Spleen (tissue), 11 donors: Measurements from ENCODE around the gene CPT1A. TPM values are rescaled to one million over a fixed set of nuclear protein-coding genes. Genes with fewer than 3 reads are reported as not detected.

Experiments used
- DNase-seq: peaks from one replicate; pipeline ENCODE4 v3.0.0-alpha.2; 2020
- H3K27ac ChIP-seq, 8 donors: fragments of 200-600 bp; sonication (generic) in 7 of 8; 1 replicate in 4 of 8; 2 replicates in 4 of 8; pipeline versions ENCODE4 v1.5.0 to v1.8.0; 2016 to 2021; ENCODE audit warnings: inconsistent platforms in 4 of 8, mild to moderate bottlenecking in 4 of 8, moderate library complexity in 1 of 8
- H3K27me3 ChIP-seq, 7 donors: fragments of 200-600 bp; sonication (generic) in 6 of 7; replicated peaks in 1 of 7; 1 replicate in 4 of 7; 2 replicates in 3 of 7; pipeline versions ENCODE4 v1.5.0 to v1.8.0; 2016 to 2021; ENCODE audit warnings: inconsistent platforms in 3 of 7, mild to moderate bottlenecking in 1 of 7
- H3K36me3 ChIP-seq, 6 donors: fragments of 200-600 bp; sonication (generic) in 5 of 6; 1 replicate in 4 of 6; 2 replicates in 2 of 6; pipeline versions ENCODE4 v1.5.0 to v1.8.0; 2016 to 2021; ENCODE audit warnings: inconsistent platforms in 2 of 6
- H3K4me1 ChIP-seq, 6 donors: fragments of 200-600 bp; sonication (generic) in 5 of 6; 1 replicate in 3 of 6; 2 replicates in 3 of 6; pipeline versions ENCODE4 v1.5.0 to v1.8.0; 2016 to 2021; ENCODE audit warnings: inconsistent platforms in 3 of 6
- H3K4me3 ChIP-seq, 8 donors: fragments of 200-600 bp; sonication (generic) in 7 of 8; 1 replicate in 4 of 8; 2 replicates in 4 of 8; pipeline versions ENCODE4 v1.5.0 to v1.8.0; 2016 to 2021; ENCODE audit warnings: inconsistent platforms in 4 of 8, mild to moderate bottlenecking in 4 of 8, moderate library complexity in 2 of 8
- H3K9me3 ChIP-seq, 8 donors: fragments of 200-600 bp; sonication (generic) in 7 of 8; 1 replicate in 4 of 8; 2 replicates in 4 of 8; pipeline versions ENCODE4 v1.5.0 to v1.8.0; 2016 to 2021; ENCODE audit warnings: inconsistent platforms in 4 of 8
- CTCF ChIP-seq, 11 experiments: fragments of 200-600 bp in 7 of 11; fragments of 450-650 bp in 4 of 11; sonication (generic) in 4 of 11; IDR thresholded peaks in 8 of 11; conservative IDR thresholded peaks in 3 of 11; 1 replicate in 7 of 11; 2 replicates in 4 of 11; pipeline versions ENCODE4 v1.4.0 to v1.8.0; 2016 to 2021; ENCODE audit warnings: antibody characterized with exemption in 11 of 11, inconsistent platforms in 4 of 11, mild to moderate bottlenecking in 1 of 11
- POLR2A ChIP-seq, 3 donors: fragments of 450-650 bp; IDR thresholded peaks; one replicate each; pipeline ENCODE4 v1.5.1; 2017; ENCODE audit warnings: antibody characterized with exemption in 3 of 3, mild to moderate bottlenecking in 1 of 3
- POLR2AphosphoS5 ChIP-seq, 3 donors: sonication (generic); formaldehyde crosslinking; IDR thresholded peaks; one replicate each; pipeline ENCODE4 v1.5.1; 2017; ENCODE audit warnings: antibody characterized with exemption in 3 of 3
- WGBS, 5 donors: extraction: QIAGEN DNeasy Blood & Tissue Kit in 3 of 5; methylation state at CpG; one replicate each; pipeline versions ENCODE4 v1.1.5 to v1.1.7; 2013 to 2018; 5-methylcytosine and 5-hydroxymethylcytosine counted together
- intact Hi-C: fragments of 100-400 bp; cut with DNase I; formaldehyde crosslinking; loops from one replicate; pipeline ENCODE4 v1.15.0; 2023; ENCODE audit warnings: low total_unique reads
- polyA plus RNA-seq, 3 donors: library from polyadenylated mRNA; stranded (reverse); fragments of 200-250 nt; gene quantifications; one replicate each; pipeline ENCODE4 v1.2.1, GENCODE V29; 2013
- total RNA-seq, 7 donors: library from RNA; depleted of rRNA in 3 of 7; stranded (reverse); fragments of >200 nt in 3 of 7; fragmentation: NEBNext Ultra II Directional in 4 of 7; extraction: Animal tissue kit (Norgen Biotek cat#: 25700) in 4 of 7; gene quantifications; one replicate each; pipeline versions ENCODE4 v1.1.0 to v1.2.1, GENCODE V29; 2016 to 2021
- donor health status: healthy with polysubstance abuse.
- donor health status: DM: no; HTN: no; CAD: no; lungs with moderate emphysema.
- donor health status: DM: no; HTN: no; CAD: no.
- donor health status: Bipolar disorder and iron deficiency.
- donor health status: healthy.
- donor health status: DM: no; HTN: no; CAD: no.
- donor health status: DM: yes; HTN: yes; CAD: no.

CPT1A gene
- total and polyA plus RNA-seq, 10 donors: 6.7 to 118 (median 69.4) TPM

GRCh38 chr11:68829581-68829980 lies 12.1 kb downstream of the CPT1A start:
- WGBS, 5 donors: 57 to 79% (median 75%) methylated on average over 15 of the region's 15 CpGs
- intact Hi-C loops: no loop called here
- peaks cover 0 to 60% (median 0%) of the 10 kb centered on the region in 6 donors for H3K36me3 ChIP-seq
- H3K27me3 ChIP-seq: no peaks in the 10 kb centered on the region
- no peaks in the 10 kb centered on the region for H3K9me3 ChIP-seq
- H3K27ac ChIP-seq: peak overlapping the region in 1 of 8 donors; percentile 81
- H3K4me3 ChIP-seq: no peak overlapping the region
- peaks cover 20 to 94% (median 81%) of the 10 kb centered on the region in 6 donors for H3K4me1 ChIP-seq
- TF ChIP-seq POLR2AphosphoS5 (IDR thresholded peaks at IDR 0.05) (no peak), POLR2A (IDR thresholded peaks at IDR 0.05) (no peak), CTCF (IDR thresholded peaks at IDR 0.05 in 8 of 11, conservative IDR thresholded peaks at IDR 0.05 in 3 of 11) (no peak)
- DNase-seq: no peak

GRCh38 chr11:68828957-68829356 lies 12.8 kb downstream of the CPT1A start:
- Histone ChIP-seq H3K9me3 (no peaks in the 10 kb centered on the region), H3K4me1 (peaks cover 20 to 96% (median 81%) of the 10 kb centered on the region in 6 donors), H3K27me3 (no peaks in the 10 kb centered on the region), H3K4me3 (peak overlapping the region in 1 of 8 donors; percentile 32), H3K27ac (peak overlapping the region in 4 of 8 donors; percentile 12 to 81 (median 72)), H3K36me3 (peaks cover 0 to 58% (median 0%) of the 10 kb centered on the region in 6 donors)
- DNase-seq: peak; percentile 70
- intact Hi-C loops: no loop called here
- TF ChIP-seq CTCF (IDR thresholded peaks at IDR 0.05 in 8 of 11, conservative IDR thresholded peaks at IDR 0.05 in 3 of 11) (no peak), POLR2A (IDR thresholded peaks at IDR 0.05) (no peak), POLR2AphosphoS5 (IDR thresholded peaks at IDR 0.05) (no peak)
- 31 to 56% (median 51%) methylated on average over 12 of the region's 12 CpGs for WGBS, 5 donors

DNA sequence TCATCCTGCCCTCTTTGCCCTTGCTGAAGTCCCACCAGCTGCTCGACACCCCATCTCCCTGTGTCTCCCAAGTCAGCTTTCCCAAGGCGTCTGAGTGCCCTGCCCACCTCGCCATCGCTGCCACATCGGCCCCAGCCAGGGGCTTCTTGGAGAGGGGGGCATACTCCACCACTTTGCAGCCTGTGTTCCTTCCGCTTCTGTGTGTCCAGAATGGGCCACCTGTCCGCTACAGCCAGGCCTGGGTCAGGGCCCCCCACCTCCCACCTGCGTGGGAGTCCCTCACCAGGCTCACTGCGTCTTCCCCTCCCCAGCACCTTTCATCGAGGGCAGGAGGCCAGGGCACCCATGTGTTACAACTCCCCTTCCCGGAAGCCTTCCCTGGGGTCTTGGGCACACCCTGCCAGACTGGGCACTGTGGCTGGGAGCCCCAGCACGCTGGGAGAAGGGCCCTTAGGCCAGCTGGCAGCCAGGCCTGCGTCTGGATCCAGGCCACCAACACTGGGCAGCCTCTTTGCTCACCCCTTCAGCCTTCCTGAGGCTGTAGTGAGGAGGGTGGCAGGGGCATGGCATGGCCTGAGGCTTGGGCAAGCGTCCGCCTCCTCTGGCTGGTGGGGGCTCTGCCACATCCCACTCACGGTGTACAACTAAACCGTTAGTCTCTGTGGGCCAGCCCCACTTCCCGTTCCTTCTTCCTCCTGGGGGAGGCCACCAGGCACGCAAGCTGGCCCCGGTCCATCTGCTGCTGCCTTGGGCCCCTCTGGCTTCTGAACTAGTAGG lies 13.4 kb downstream of the CPT1A start:
- Histone ChIP-seq H3K27ac (peak overlapping the region in 6 of 8 donors; percentile 12 to 81 (median 61)), H3K36me3 (peaks cover 0 to 52% (median 0%) of the 10 kb centered on the region in 6 donors), H3K9me3 (no peaks in the 10 kb centered on the region), H3K4me1 (peaks cover 20 to 97% (median 77%) of the 10 kb centered on the region in 6 donors), H3K27me3 (no peaks in the 10 kb centered on the region), H3K4me3 (peak overlapping the region in 1 of 8 donors; percentile 32)
- peak; percentile 87 for DNase-seq
- intact Hi-C loops: no loop called here
- WGBS, 5 donors: 29 to 58% (median 41%) methylated on average over 18 to 20 of the region's 20 CpGs
- TF ChIP-seq POLR2AphosphoS5 (IDR thresholded peaks at IDR 0.05) (peak; percentile 43 to 66 (median 54)), CTCF (IDR thresholded peaks at IDR 0.05 in 8 of 11, conservative IDR thresholded peaks at IDR 0.05 in 3 of 11) (no peak), POLR2A (IDR thresholded peaks at IDR 0.05) (no peak)

DNA sequence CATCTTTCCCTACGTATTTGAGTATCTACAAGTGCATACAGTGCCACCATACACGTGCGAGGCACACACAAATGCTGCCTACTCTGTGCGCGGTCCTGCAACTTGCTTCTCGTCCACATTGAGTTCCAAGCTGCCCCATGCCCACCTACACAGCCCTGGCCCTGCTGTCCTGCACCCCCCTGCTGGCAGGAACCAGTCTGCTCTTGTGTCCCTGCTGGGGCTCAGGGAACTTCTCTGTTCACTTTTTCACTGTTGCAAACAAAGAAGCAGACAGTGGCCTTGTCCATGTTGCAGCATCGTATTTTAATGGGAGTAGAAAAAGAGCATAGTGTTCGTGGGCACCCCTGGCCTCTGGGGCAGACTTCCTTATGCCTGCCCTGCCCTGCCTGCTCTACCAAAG lies 14.0 kb downstream of the CPT1A start:
- no peak for TF ChIP-seq POLR2A (IDR thresholded peaks at IDR 0.05)
- no peak for TF ChIP-seq POLR2AphosphoS5 (IDR thresholded peaks at IDR 0.05)
- TF ChIP-seq CTCF (IDR thresholded peaks at IDR 0.05 in 8 of 11, conservative IDR thresholded peaks at IDR 0.05 in 3 of 11): peak in 1 of 11 experiments; percentile 31
- peaks cover 0 to 45% (median 0%) of the 10 kb centered on the region in 6 donors for H3K36me3 ChIP-seq
- H3K4me3 ChIP-seq: no peak overlapping the region
- intact Hi-C loops: no loop called here
- peak overlapping the region in 4 of 8 donors; percentile 55 to 81 (median 72) for H3K27ac ChIP-seq
- peaks cover 20 to 97% (median 72%) of the 10 kb centered on the region in 6 donors for H3K4me1 ChIP-seq
- DNase-seq: peak; percentile 76
- WGBS, 5 donors: 43 to 70% (median 54%) methylated on average over 8 of the region's 8 CpGs
- no peaks in the 10 kb centered on the region for H3K27me3 ChIP-seq
- H3K9me3 ChIP-seq: no peaks in the 10 kb centered on the region
